Testis (tissue), 3 donors: ENCODE measurements around the gene GPC6. TPM values are rescaled to one million over a fixed set of nuclear protein-coding genes. Genes with fewer than 3 reads are reported as not detected.

Experiments used
- DNase-seq: peaks from one replicate; pipeline ENCODE4 v3.0.0-alpha.2; 2019
- H3K27ac ChIP-seq, 2 donors: fragments of 200-600 bp; sonication (generic); one replicate each; pipeline ENCODE4 v1.5.1; 2019
- H3K27me3 ChIP-seq: fragments of 200-600 bp; sonication (generic); one replicate; pipeline ENCODE4 v1.5.1; 2019
- H3K36me3 ChIP-seq: fragments of 200-600 bp; sonication (generic); one replicate; pipeline ENCODE4 v1.5.1; 2017; ENCODE audit warnings: low read depth; ENCODE audit errors: missing control alignments
- H3K4me1 ChIP-seq: fragments of 200-600 bp; sonication (generic); one replicate; pipeline ENCODE4 v1.5.1; 2019
- H3K4me3 ChIP-seq, 2 donors: fragments of 200-600 bp; sonication (generic); one replicate each; pipeline ENCODE4 v1.5.1; 2017 to 2019
- H3K9me3 ChIP-seq: fragments of 200-600 bp; sonication (generic); one replicate; pipeline ENCODE4 v1.5.1; 2017
- POLR2A ChIP-seq: fragments of 450-650 bp; IDR thresholded peaks from one replicate; pipeline ENCODE4 v1.6.1; 2017; ENCODE audit warnings: antibody characterized with exemption, mild to moderate bottlenecking, moderate library complexity
- WGBS, 2 donors: methylation state at CpG; one replicate each; pipeline ENCODE4 v1.1.5; 2018; 5-methylcytosine and 5-hydroxymethylcytosine counted together
- intact Hi-C: fragments of 100-400 bp; cut with DNase I; formaldehyde crosslinking; loops from one replicate; pipeline ENCODE4 v1.15.1; 2023; ENCODE audit warnings: low total_unique reads
- polyA plus RNA-seq: library from polyadenylated mRNA; stranded (reverse); fragments of 350-450 nt; fragmentation: Illumina TruSeq; extraction: RNeasy Lipid Tissue Mini Kit (QIAGEN cat#74804); gene quantifications from one replicate; pipeline ENCODE4 v1.2.3, GENCODE V29; 2014; ENCODE audit warnings: low read depth, low replicate concordance; ENCODE audit not compliant: insufficient read depth
- total RNA-seq, 2 donors: library from RNA; depleted of rRNA; stranded (reverse); fragments of >200 nt; gene quantifications; one replicate each; pipeline ENCODE4 v1.2.3, GENCODE V29; 2016
- TF ChIP-seq, protein P1 (sequence below), 3 experiments: fragments of 450-650 bp in 2 of 3; fragments of 200-600 bp in 1 of 3; sonication (generic) in 1 of 3; IDR thresholded peaks; one replicate each; pipeline ENCODE4 v1.5.1; 2016 to 2019; ENCODE audit warnings: antibody characterized with exemption in 3 of 3, mild to moderate bottlenecking in 2 of 3, moderate library complexity in 1 of 3

The GPC6 gene
- total and polyA plus RNA-seq, 3 donors from 2014 or later, result 2.2 to 6.9 (median 4.3) TPM

DNA sequence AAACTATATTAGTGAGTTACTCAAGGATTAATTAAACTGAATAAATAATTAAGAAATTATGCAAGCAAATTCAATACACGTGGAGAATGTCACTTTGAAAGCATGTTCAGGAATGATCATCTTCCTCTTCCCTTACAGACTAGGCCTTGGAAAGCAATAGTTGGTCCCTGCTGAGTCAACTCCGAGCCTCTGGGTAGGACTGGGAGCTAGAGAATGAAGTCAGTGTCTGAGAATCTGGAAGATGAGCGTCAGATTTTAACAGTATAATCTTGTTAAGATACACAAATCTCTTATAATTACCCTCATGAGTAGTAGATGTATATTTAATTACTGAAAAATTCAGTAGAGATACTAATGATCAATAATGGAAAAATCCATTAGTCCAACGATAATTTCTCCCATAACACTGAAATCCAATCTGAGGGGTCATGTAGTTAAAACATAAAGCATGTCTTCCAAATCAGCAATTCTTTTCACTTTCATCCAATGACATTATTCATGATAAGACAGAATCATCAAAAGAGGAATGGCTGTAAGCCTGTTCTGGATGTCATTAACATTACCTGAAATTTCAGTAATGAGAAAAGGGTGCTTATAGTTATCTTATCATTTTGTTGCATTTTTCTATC lies 829.9 kb downstream of the GPC6 start:
- Histone ChIP-seq H3K27me3 (no peaks in the 10 kb centered on the region), H3K4me3 (no peak overlapping the region), H3K4me1 (no peaks in the 10 kb centered on the region), H3K27ac (no peak overlapping the region), H3K9me3 (no peaks in the 10 kb centered on the region), H3K36me3 (no peaks in the 10 kb centered on the region)
- intact Hi-C loops, result no loop called here
- WGBS, 2 donors, result 83 to 89% methylated on average over 4 of the region's 4 CpGs
- DNase-seq, result no peak
- no peak for TF ChIP-seq POLR2A
- TF ChIP-seq, protein P1, sequence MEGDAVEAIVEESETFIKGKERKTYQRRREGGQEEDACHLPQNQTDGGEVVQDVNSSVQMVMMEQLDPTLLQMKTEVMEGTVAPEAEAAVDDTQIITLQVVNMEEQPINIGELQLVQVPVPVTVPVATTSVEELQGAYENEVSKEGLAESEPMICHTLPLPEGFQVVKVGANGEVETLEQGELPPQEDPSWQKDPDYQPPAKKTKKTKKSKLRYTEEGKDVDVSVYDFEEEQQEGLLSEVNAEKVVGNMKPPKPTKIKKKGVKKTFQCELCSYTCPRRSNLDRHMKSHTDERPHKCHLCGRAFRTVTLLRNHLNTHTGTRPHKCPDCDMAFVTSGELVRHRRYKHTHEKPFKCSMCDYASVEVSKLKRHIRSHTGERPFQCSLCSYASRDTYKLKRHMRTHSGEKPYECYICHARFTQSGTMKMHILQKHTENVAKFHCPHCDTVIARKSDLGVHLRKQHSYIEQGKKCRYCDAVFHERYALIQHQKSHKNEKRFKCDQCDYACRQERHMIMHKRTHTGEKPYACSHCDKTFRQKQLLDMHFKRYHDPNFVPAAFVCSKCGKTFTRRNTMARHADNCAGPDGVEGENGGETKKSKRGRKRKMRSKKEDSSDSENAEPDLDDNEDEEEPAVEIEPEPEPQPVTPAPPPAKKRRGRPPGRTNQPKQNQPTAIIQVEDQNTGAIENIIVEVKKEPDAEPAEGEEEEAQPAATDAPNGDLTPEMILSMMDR (IDR thresholded peaks at IDR 0.05), result no peak

DNA sequence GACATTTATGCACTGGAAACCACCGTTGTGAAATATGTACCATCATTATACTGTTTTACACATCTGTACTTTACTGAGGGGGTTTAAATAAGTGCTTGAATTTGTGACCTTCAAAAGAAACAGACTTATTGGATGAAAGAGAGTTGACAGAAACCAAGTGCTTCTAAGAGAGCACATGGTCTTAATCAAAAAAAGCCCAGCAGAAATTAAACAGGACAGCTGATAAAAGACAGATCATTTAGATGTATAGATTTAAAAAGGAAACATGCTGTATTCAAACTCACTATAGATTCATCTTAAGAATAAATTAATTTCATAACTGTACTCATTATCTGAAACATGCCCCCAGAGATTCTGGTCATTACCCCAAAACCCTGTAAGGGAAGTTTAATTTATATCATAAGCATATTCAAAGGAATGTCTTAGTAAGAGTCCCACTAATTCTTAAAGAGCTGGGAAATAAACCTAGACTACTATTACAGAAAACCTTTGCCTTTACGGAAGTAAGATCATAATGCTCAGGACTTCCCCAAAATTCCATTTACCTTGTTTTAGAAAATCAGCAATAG lies 831.1 kb downstream of the GPC6 start:
- intact Hi-C loops, result no loop called here
- 68 to 78% methylated on average over 2 of the region's 2 CpGs for WGBS, 2 donors

DNA sequence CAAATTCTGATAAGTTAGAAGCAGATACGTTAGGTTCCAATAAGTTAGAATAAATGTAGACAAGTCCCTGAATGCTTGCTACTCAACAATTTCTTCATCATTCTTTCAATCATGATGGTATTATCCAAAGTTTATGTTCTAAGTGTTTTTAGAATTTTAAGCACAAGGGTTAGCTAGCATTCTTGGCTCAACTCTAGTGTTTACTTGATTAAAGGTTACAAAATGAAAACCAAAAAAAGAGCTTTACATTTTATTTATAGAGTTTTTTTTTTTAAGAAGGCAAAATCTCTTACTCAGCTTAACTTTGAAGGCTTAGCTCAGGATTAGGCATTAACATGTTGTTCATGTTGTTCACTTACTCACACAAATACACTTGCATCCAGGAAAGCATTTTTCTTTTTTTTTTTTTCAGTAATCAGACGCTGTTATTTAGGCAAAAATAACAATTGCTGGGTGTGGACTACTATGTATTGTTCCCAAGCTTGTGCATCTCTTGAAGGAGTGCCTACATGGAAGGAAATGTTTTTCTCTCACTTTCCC lies 832.3 kb downstream of the GPC6 start:
- H3K4me3 ChIP-seq, result no peak overlapping the region
- no peak overlapping the region for H3K27ac ChIP-seq
- H3K27me3 ChIP-seq, result no peaks in the 10 kb centered on the region
- no peaks in the 10 kb centered on the region for H3K4me1 ChIP-seq
- intact Hi-C loops, result no loop called here
- 77 to 80% methylated on average over 2 of the region's 2 CpGs for WGBS, 2 donors
- no peaks in the 10 kb centered on the region for H3K36me3 ChIP-seq
- no peak for DNase-seq
- TF ChIP-seq, protein P1 (IDR thresholded peaks at IDR 0.05), result no peak
- TF ChIP-seq POLR2A, result no peak
- no peaks in the 10 kb centered on the region for H3K9me3 ChIP-seq

More for the DNA sequence above, 831.1 kb downstream of the GPC6 start:
- Histone ChIP-seq H3K36me3 (no peaks in the 10 kb centered on the region), H3K9me3 (no peaks in the 10 kb centered on the region), H3K27me3 (no peaks in the 10 kb centered on the region), H3K4me3 (no peak overlapping the region), H3K4me1 (no peaks in the 10 kb centered on the region), H3K27ac (no peak overlapping the region)
- TF ChIP-seq, protein P1 (IDR thresholded peaks at IDR 0.05), result no peak
- TF ChIP-seq POLR2A, result no peak
- DNase-seq, result no peak

DNA sequence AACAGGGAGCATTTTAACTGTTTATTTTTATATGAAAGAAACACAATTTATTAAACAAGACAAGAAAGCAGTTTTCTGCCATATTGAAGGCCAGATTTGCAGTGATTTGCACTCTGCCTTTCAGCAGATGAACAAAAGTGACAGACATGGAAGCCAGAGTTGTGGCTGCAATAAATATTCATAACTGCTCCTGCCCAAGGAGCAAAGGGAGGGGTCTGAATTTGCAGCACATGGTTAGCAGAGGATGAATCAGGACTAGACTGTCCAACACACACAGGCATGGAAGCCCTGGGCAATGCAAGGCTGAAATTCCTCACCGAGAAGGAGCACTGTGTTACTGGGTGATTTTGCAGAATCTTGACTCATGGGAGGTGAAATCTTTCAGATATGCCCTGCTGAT lies 834.7 kb downstream of the GPC6 start:
- H3K27ac ChIP-seq, result no peak overlapping the region

More for the DNA sequence above, 834.7 kb downstream of the GPC6 start:
- H3K4me3 ChIP-seq, result no peak overlapping the region
- TF ChIP-seq POLR2A, result no peak
- TF ChIP-seq, protein P1 (IDR thresholded peaks at IDR 0.05), result no peak
- no peaks in the 10 kb centered on the region for H3K27me3 ChIP-seq
- H3K36me3 ChIP-seq, result no peaks in the 10 kb centered on the region
- H3K9me3 ChIP-seq, result no peaks in the 10 kb centered on the region
- no peaks in the 10 kb centered on the region for H3K4me1 ChIP-seq
- DNase-seq, result no peak
- 80 to 100% methylated on average over 1 of the region's 1 CpG for WGBS, 2 donors
- intact Hi-C loops, result no loop called here
